GM19324 (cell line): Measurements from ENCODE around the gene INO80D.
"Not testable (repeated sequence)": the region's sequence is repeated elsewhere in the genome, so short reads cannot be mapped to it uniquely, and the experiment has no call there.

Experiments used
- ATAC-seq: cut with Tn5 transposase; IDR thresholded peaks from one replicate; pipeline ENCODE4 v1.9.1; 2021; ENCODE audit warnings: mild to moderate bottlenecking, moderate library complexity; ENCODE audit not compliant: unreplicated experiment, low FRiP score

The INO80D gene

GRCh38 chr2:205982776-205983327 lies 103.1 kb downstream of the INO80D start:
- ATAC-seq: no peak

GRCh38 chr2:205978728-205979127 lies 107.2 kb downstream of the INO80D start:
- not testable (repeated sequence) for ATAC-seq

- ATAC-seq: not testable (repeated sequence)
Measured at GRCh38 chr2:205977699-205978098, 108.3 kb downstream of the INO80D start.

- not testable (repeated sequence) for ATAC-seq
Measured at GRCh38 chr2:205976934-205977659, 108.9 kb downstream of the INO80D start.

- ATAC-seq: no peak
Measured at GRCh38 chr2:205976120-205976814, 109.7 kb downstream of the INO80D start.

- peak; percentile 89 for ATAC-seq
Measured at GRCh38 chr2:205975082-205975949, 110.7 kb downstream of the INO80D start.

- no peak for ATAC-seq
Measured at GRCh38 chr2:205972113-205972512, 113.9 kb downstream of the INO80D start.

- no peak for ATAC-seq
Measured at GRCh38 chr2:205970348-205970747, 115.6 kb downstream of the INO80D start.

- ATAC-seq: peak; percentile 39
Measured at GRCh38 chr2:205969584-205969983, 116.4 kb downstream of the INO80D start.

GRCh38 chr2:205967391-205968075 lies 118.4 kb downstream of the INO80D start:
- peak; percentile 51 for ATAC-seq

GRCh38 chr2:205965707-205966106 lies 120.3 kb downstream of the INO80D start:
- no peak for ATAC-seq

GRCh38 chr2:205964111-205964761 lies 121.7 kb downstream of the INO80D start:
- ATAC-seq: no peak

- ATAC-seq: no peak
Measured at GRCh38 chr2:205959521-205959920, 126.5 kb downstream of the INO80D start.

GRCh38 chr2:205957452-205958154 lies 128.4 kb downstream of the INO80D start:
- no peak for ATAC-seq

GRCh38 chr2:205954707-205955106 lies 131.3 kb downstream of the INO80D start:
- no peak for ATAC-seq

GRCh38 chr2:205952282-205952681 lies 133.7 kb downstream of the INO80D start:
- no peak for ATAC-seq

GRCh38 chr2:205948883-205949282 lies 137.1 kb downstream of the INO80D start:
- ATAC-seq: no peak

GRCh38 chr2:205948496-205948837 lies 137.5 kb downstream of the INO80D start:
- peak; percentile 15 for ATAC-seq
